ENCODE measurements around the gene NINL.

DNA sequence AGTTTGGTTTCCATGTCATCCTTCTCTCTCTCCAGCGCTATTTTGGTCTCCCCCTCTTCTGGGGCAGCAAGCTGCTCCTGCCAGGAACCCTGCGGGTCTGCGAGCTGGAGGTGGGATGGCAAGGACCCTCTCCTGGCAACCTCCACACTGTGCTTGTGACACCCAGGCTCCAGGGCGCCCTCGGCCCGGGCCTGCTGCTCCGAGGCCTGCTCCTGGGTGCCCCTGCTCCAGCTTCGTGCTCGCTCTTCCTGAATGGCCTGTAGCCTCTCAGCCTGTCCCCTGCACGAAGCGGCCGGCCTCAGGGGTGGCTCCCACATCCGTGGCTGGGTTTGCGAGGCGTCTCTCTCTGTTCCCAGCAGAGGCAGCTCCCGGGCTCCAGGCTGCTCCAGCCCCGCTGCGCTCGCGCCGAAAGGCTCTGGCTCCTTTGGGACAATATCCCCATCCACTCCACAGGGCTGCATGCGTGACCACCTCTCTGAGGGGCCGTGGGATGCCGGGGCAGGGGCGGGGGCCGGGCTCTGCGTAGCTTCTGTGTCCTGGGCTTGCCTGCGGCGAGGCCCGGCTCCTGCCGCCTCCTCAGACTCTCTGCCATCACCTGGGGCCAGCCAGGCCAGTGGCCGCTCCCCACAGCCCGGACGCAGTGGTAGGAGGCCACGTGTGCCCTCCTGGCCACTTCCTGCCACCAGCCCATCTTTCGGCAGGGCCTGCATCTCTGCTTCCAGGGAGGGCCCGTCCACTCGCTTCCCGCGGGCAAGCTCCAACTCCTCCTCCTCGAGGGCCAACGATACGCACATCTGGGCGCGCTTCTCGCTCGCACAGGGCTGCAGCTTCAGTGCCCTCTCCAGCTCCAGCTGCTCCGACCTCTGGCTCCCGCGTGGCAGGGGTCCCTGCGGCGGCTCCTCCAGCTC, 109.0 kb downstream of the NINL start:
- TF ChIP-seq, protein P1, sequence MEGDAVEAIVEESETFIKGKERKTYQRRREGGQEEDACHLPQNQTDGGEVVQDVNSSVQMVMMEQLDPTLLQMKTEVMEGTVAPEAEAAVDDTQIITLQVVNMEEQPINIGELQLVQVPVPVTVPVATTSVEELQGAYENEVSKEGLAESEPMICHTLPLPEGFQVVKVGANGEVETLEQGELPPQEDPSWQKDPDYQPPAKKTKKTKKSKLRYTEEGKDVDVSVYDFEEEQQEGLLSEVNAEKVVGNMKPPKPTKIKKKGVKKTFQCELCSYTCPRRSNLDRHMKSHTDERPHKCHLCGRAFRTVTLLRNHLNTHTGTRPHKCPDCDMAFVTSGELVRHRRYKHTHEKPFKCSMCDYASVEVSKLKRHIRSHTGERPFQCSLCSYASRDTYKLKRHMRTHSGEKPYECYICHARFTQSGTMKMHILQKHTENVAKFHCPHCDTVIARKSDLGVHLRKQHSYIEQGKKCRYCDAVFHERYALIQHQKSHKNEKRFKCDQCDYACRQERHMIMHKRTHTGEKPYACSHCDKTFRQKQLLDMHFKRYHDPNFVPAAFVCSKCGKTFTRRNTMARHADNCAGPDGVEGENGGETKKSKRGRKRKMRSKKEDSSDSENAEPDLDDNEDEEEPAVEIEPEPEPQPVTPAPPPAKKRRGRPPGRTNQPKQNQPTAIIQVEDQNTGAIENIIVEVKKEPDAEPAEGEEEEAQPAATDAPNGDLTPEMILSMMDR (conservative IDR thresholded peaks at IDR 0.05; ENCODE audit: low read depth, low read length): no peak
- TF ChIP-seq EZH2 (IDR thresholded peaks at IDR 0.05; ENCODE audit: borderline replicate concordance, low read depth, low read length, poor library complexity, severe bottlenecking): no peak

Data from A673 (cell line).